Psoas muscle (tissue), 8 donors: ENCODE results near the gene TEKT5. TPM values are rescaled to one million over a fixed set of nuclear protein-coding genes. Genes with fewer than 3 reads are reported as not detected.
A peak's percentile ranks its signal among the peaks of the same experiment; 100 is the strongest.
"Not testable (repeated sequence)": the region's sequence is repeated elsewhere in the genome, so short reads cannot be mapped to it uniquely, and the experiment has no call there.

Experiments used
- ATAC-seq, 4 donors: fragments of 200-7000 bp; cut with Tn5 transposase; one replicate each; pipeline ENCODE4 v1.9.1; 2020; ENCODE audit warnings: moderate library complexity in 3 of 4, mild to moderate bottlenecking in 2 of 4
- DNase-seq, 2 donors: peaks; one replicate each; pipeline ENCODE4 v3.0.0-alpha.2; 2020
- H3K27ac ChIP-seq: fragments of 200-600 bp; one replicate; pipeline ENCODE4 v1.8.0; 2022
- H3K27me3 ChIP-seq, 3 donors: fragments of 200-600 bp in 1 of 3; one replicate each; pipeline versions ENCODE4 v1.6.1 to v1.8.0; 2013 to 2022; ENCODE audit warnings: low read length in 2 of 3, mild to moderate bottlenecking in 2 of 3, moderate library complexity in 1 of 3; ENCODE audit not compliant: insufficient read depth in 3 of 3
- H3K36me3 ChIP-seq, 2 donors: fragments of 200-600 bp in 1 of 2; one replicate each; pipeline versions ENCODE4 v1.6.1 to v1.8.0; 2013 to 2022; ENCODE audit warnings: low read depth in 1 of 2, mild to moderate bottlenecking in 1 of 2, moderate library complexity in 1 of 2; ENCODE audit not compliant: insufficient read depth in 1 of 2
- H3K4me1 ChIP-seq: fragments of 200-600 bp; one replicate; pipeline ENCODE4 v1.8.0; 2022
- H3K4me3 ChIP-seq: fragments of 200-600 bp; one replicate; pipeline ENCODE4 v1.8.0; 2022; ENCODE audit warnings: mild to moderate bottlenecking
- H3K9me3 ChIP-seq: fragments of 200-600 bp; one replicate; pipeline ENCODE4 v1.8.0; 2022
- CTCF ChIP-seq: fragments of 200-600 bp; IDR thresholded peaks from one replicate; pipeline ENCODE4 v1.8.0; 2022; ENCODE audit warnings: antibody characterized with exemption
- WGBS, 3 donors: extraction: QIAGEN DNeasy Blood & Tissue Kit; methylation state at CpG; one replicate each; pipeline versions ENCODE4 v1.1.6 to v1.1.7; 2013; 5-methylcytosine and 5-hydroxymethylcytosine counted together
- intact Hi-C, 2 donors: fragments of 100-400 bp; cut with DNase I; formaldehyde crosslinking; loops; one replicate each; pipeline versions ENCODE4 v1.11.0 to v1.14.2; 2022
- polyA plus RNA-seq, 3 donors: library from polyadenylated mRNA; stranded (reverse); fragments of 200-250 nt; gene quantifications; one replicate each; pipeline ENCODE4 v1.2.3, GENCODE V29; 2013
- total RNA-seq, 4 donors: library from RNA; stranded (reverse); fragmentation: NEBNext Ultra II Directional in 2 of 4; extraction: Animal tissue kit (Norgen Biotek cat#: 25700) in 2 of 4; gene quantifications; one replicate each; pipeline versions ENCODE4 v1.2.1 to v1.2.4, GENCODE V29; 2021 to 2023
- donor health status: healthy with polysubstance abuse.
- donor health status: DM: no; HTN: no; CAD: no; lungs with moderate emphysema.
- donor health status: Bipolar disorder and iron deficiency.
- donor health status: healthy.
- donor health status: DM: yes; HTN: yes; CAD: no.
- donor health status: DM: no; HTN: no; CAD: no.
- donor health status: DM: no; HTN: no; CAD: no.
- donor health status: DM: yes; HTN: yes; CAD: no.

TEKT5 gene
- total and polyA plus RNA-seq, 7 donors = not detected

GRCh38 chr16:10622036-10622921 is 72.5 kb downstream of the TEKT5 start:
- Histone ChIP-seq H3K4me3 (no peak overlapping the region), H3K27me3 (peaks cover 0 to 3% (median 2%) of the 10 kb centered on the region in 3 donors), H3K36me3 (no peaks in the 10 kb centered on the region), H3K4me1 (no peaks in the 10 kb centered on the region), H3K27ac (no peak overlapping the region), H3K9me3 (no peaks in the 10 kb centered on the region)
- TF ChIP-seq CTCF = no peak
- 74 to 81% (median 77%) methylated on average over 19 of the region's 19 CpGs for WGBS, 3 donors
- DNase-seq = no peak
- no peak for ATAC-seq
- intact Hi-C loops = no loop called here

DNA sequence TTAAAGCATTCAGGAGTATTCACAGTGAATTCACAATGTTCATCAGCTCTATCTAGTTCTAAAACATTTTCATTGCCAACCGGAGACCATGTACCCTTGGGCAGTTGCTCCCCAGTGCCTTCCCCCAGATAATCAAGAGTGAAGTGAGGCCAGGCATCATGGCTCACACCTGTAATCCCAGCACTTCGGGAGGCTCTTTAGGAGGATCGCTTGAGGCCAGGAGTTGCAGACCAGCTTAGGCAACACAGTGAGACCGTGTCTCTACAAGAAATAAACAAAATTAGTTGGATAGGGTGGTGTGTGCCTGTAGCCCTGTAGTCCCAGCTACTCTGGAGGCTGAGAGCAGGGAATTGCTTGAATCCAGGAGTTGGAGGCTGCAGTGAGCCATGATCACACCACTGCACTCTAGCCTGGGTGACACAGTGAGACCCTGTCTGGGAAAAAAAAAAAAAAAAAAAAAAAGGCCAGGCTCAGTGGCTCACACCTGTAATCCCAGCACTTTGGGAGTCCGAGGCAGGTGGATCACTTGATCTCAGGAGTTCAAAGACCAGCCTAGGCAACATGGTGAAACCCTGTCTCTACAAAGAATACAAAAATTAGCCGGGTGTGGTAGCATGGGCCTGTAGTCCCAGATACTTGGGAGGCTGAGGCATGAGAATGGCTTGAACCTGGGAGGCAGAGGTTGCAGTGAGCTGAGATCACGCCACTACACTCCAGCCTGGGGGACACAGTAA is 73.3 kb downstream of the TEKT5 start:
- H3K27ac ChIP-seq, H3K27me3 ChIP-seq, H3K36me3 ChIP-seq, H3K9me3 ChIP-seq, H3K4me3 ChIP-seq, intact Hi-C loops, H3K4me1 ChIP-seq, DNase-seq, ATAC-seq: not testable (repeated sequence)
- WGBS, 3 donors = 92 to 96% (median 93%) methylated on average over 7 of the region's 7 CpGs

- no peak for TF ChIP-seq CTCF
- no peaks in the 10 kb centered on the region for H3K9me3 ChIP-seq
- no peak for ATAC-seq
- intact Hi-C loops = no loop called here
- no peak overlapping the region for H3K4me3 ChIP-seq
- no peak for DNase-seq
- H3K27me3 ChIP-seq = peaks cover 0 to 3% (median 2%) of the 10 kb centered on the region in 3 donors
- 87 to 89% (median 89%) methylated on average over 6 of the region's 6 CpGs for WGBS, 3 donors
- no peaks in the 10 kb centered on the region for H3K36me3 ChIP-seq
- H3K27ac ChIP-seq = no peak overlapping the region
- no peaks in the 10 kb centered on the region for H3K4me1 ChIP-seq
Observed at GRCh38 chr16:10620120-10620519, 74.6 kb downstream of the TEKT5 start.

DNA sequence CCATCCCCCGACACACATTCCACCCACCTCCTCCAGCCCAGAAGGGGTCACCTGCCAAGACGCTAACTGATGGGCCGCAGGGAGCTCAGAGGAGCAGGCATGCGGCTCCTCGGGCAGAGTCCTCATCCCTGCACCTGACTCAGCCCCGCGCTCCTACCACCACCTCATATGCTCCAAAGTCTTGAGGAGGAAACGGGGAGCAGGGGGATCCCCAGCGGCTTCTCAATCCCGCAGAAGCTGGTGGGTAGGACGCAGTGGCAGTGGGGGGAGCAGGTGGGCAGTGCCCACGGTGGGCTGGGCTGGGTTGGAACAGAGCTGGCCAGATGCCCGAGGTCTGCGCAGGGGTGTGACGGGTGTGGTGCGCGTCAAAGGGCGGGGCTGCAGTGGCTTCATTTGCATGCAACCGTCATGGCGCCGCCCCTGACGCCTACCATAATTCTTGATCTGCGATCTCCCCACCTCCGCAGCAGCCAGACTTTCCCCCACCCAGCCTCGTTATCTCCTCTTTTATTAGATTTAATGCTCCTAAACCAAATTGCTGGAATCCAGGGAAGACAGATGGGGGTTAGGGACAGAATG is 75.4 kb downstream of the TEKT5 start:
- DNase-seq (peak in 1 of 2 donors; percentile 58), ATAC-seq (peak in 1 of 4 donors; percentile 42)
- no peaks in the 10 kb centered on the region for H3K36me3 ChIP-seq
- no peak overlapping the region for H3K27ac ChIP-seq
- peaks cover 0 to 3% (median 0%) of the 10 kb centered on the region in 3 donors for H3K27me3 ChIP-seq
- no peak overlapping the region for H3K4me3 ChIP-seq
- H3K4me1 ChIP-seq = no peaks in the 10 kb centered on the region
- intact Hi-C loops = no loop called here
- WGBS, 3 donors = 37 to 39% (median 38%) methylated on average over 24 to 25 of the region's 25 CpGs
- no peak for TF ChIP-seq CTCF
- no peaks in the 10 kb centered on the region for H3K9me3 ChIP-seq

DNA sequence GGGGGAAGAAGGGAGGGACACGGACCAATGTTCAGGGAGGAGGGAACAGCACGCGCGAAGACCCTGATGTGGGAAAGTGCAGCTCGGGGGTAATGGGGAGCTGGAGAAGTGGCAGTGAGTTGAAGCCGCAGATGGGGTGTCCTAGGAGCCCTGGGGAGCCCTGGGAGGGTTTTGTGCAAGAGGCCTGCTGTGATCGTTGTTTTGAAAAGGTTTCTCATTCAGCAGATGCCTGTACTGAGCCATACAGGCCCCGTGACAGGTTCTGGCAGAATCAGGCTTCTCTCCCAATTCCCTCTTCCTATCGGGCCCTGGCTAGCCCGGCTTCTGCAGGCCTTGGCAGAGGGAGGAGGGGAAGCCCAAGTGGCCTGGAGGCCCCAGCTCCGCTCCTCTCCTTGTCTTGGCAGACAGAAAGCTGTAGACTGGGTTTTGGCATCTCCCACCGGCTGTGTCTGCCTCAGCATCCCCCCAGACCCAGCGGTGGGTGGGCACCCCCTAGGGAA is 76.0 kb downstream of the TEKT5 start:
- Histone ChIP-seq H3K27me3 (peaks cover 0 to 3% (median 0%) of the 10 kb centered on the region in 3 donors), H3K4me1 (no peaks in the 10 kb centered on the region), H3K36me3 (no peaks in the 10 kb centered on the region), H3K9me3 (no peaks in the 10 kb centered on the region), H3K27ac (no peak overlapping the region), H3K4me3 (no peak overlapping the region)
- WGBS, 3 donors = 55 to 70% (median 58%) methylated on average over 13 of the region's 13 CpGs
- ATAC-seq = no peak
- DNase-seq = no peak
- no peak for TF ChIP-seq CTCF
- intact Hi-C loops = no loop called here
